DOHH2 (cell line): ENCODE data around the gene TTC22.

Experiments
- H3F3A ChIP-seq: fragments of 200-600 bp; sonication (generic), shearing (Covaris generic); 2 replicates; pipeline ENCODE4 v1.6.0; 2016; ENCODE audit warnings: antibody characterized with exemption, mild to moderate bottlenecking; ENCODE audit not compliant: control insufficient read depth, insufficient read depth
- H3K27ac ChIP-seq: fragments of 200-600 bp; sonication (generic); 2 replicates; pipeline ENCODE4 v1.5.1; 2014; ENCODE audit warnings: low read depth, mild to moderate bottlenecking, low read length, moderate library complexity
- H3K27me3 ChIP-seq: fragments of 200-600 bp; sonication (generic); 2 replicates; pipeline ENCODE4 v1.6.1; 2014; ENCODE audit warnings: mild to moderate bottlenecking, low read length, mixed read lengths; ENCODE audit not compliant: control insufficient read depth
- H3K36me3 ChIP-seq: fragments of 200-600 bp; sonication (generic); 2 replicates; pipeline ENCODE4 v1.6.1; 2014; ENCODE audit warnings: mild to moderate bottlenecking, low read length, moderate library complexity, mixed read lengths; ENCODE audit not compliant: control insufficient read depth
- H3K4me1 ChIP-seq: fragments of 200-600 bp; sonication (generic); 2 replicates; pipeline ENCODE4 v1.6.1; 2014; ENCODE audit warnings: mild to moderate bottlenecking, low read length, mixed read lengths; ENCODE audit not compliant: control insufficient read depth
- H3K4me2 ChIP-seq: fragments of 200-600 bp; sonication (generic); 2 replicates; pipeline ENCODE4 v1.6.0; 2014; ENCODE audit warnings: mild to moderate bottlenecking, low read length, moderate library complexity
- H3K4me3 ChIP-seq: fragments of 200-600 bp; sonication (generic); 2 replicates; pipeline ENCODE4 v1.5.1; 2014; ENCODE audit warnings: mild to moderate bottlenecking, low read length, mixed read lengths
- H3K79me2 ChIP-seq: fragments of 200-600 bp; sonication (generic); 2 replicates; pipeline ENCODE4 v1.6.1; 2014; ENCODE audit warnings: mild to moderate bottlenecking, low read length, mixed read lengths; ENCODE audit not compliant: control insufficient read depth
- H3K9me2 ChIP-seq: fragments of 200-600 bp; sonication (generic); replicated peaks from 2 replicates; pipeline ENCODE4 v1.6.1; 2014; ENCODE audit warnings: mild to moderate bottlenecking, low read length, mixed read lengths; ENCODE audit not compliant: control insufficient read depth
- H3K9me3 ChIP-seq: fragments of 200-600 bp; sonication (generic); 2 replicates; pipeline ENCODE4 v1.6.1; 2014; ENCODE audit warnings: antibody characterized with exemption, low read length, mixed read lengths; ENCODE audit not compliant: control insufficient read depth, insufficient read depth
- H4K20me1 ChIP-seq: fragments of 200-600 bp; sonication (generic); 2 replicates; pipeline ENCODE4 v1.6.0; 2014; ENCODE audit warnings: low read depth, mild to moderate bottlenecking, antibody characterized with exemption, low read length, moderate library complexity; ENCODE audit not compliant: control insufficient read depth, insufficient read depth
- EZH2phosphoT487 ChIP-seq: fragments of 200-600 bp; sonication (generic); IDR thresholded peaks from 2 replicates; pipeline ENCODE4 v1.6.1; 2017; ENCODE audit warnings: borderline replicate concordance, mild to moderate bottlenecking, antibody characterized with exemption, low read length, moderate library complexity, mixed read lengths
- TF ChIP-seq, protein P1 (sequence below): fragments of 200-600 bp; sonication (generic); IDR thresholded peaks from one replicate; pipeline ENCODE4 v1.5.1; 2014; ENCODE audit warnings: antibody characterized with exemption, mild to moderate bottlenecking, low read depth, low read length; ENCODE audit not compliant: poor library complexity, severe bottlenecking

The TTC22 gene

DNA sequence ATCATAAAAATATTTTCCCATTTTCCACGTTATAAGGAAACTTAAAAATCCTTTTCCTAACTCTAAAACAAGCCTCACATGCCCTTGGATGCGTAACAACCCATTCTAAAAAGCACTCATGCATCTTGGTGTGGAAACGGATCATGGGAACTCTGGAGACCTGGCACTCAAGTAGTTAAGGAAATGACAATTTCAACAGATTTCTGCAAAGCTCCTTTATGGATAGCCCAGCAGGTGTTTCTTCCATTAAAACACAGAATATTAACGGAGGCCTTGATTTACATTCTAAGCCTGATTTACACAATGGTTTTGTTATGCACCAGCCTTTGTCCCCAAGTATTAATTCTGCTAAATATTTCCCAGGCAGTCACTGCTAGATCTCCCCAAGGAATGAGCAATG is 49.7 kb downstream of the TTC22 start:
- Histone ChIP-seq H3F3A (no peaks in the 10 kb centered on the region), H4K20me1 (no peaks in the 10 kb centered on the region), H3K27ac (no peak overlapping the region), H3K27me3 (no peaks in the 10 kb centered on the region), H3K9me2 (no peaks in the 10 kb centered on the region), H3K36me3 (no peaks in the 10 kb centered on the region), H3K4me3 (no peak overlapping the region), H3K4me2 (no peak overlapping the region), H3K4me1 (no peaks in the 10 kb centered on the region), H3K79me2 (no peaks in the 10 kb centered on the region), H3K9me3 (no peaks in the 10 kb centered on the region)
- no peak for TF ChIP-seq EZH2phosphoT487
- TF ChIP-seq, protein P1, sequence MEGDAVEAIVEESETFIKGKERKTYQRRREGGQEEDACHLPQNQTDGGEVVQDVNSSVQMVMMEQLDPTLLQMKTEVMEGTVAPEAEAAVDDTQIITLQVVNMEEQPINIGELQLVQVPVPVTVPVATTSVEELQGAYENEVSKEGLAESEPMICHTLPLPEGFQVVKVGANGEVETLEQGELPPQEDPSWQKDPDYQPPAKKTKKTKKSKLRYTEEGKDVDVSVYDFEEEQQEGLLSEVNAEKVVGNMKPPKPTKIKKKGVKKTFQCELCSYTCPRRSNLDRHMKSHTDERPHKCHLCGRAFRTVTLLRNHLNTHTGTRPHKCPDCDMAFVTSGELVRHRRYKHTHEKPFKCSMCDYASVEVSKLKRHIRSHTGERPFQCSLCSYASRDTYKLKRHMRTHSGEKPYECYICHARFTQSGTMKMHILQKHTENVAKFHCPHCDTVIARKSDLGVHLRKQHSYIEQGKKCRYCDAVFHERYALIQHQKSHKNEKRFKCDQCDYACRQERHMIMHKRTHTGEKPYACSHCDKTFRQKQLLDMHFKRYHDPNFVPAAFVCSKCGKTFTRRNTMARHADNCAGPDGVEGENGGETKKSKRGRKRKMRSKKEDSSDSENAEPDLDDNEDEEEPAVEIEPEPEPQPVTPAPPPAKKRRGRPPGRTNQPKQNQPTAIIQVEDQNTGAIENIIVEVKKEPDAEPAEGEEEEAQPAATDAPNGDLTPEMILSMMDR = no peak

DNA sequence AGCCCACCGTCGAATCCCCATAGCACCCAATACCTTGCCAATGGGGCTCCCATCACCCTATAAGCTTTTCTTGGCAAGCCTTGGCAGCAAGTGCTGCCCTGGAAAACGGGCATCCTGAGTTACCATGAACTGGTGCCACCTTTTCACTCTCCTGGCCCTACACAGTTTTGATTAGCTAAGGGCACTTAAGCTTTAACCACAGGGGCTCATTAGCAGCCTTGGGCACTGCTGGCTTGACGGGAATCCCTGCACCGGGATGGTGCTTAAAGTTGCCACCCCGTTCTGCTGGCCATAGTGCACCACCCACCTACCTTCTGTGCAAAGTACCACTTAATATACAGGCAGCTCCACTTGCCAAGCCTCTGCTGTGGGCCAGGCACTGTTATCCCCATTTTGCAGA is 50.5 kb downstream of the TTC22 start:
- Histone ChIP-seq H3K4me2 (no peak overlapping the region), H3K9me3 (no peaks in the 10 kb centered on the region), H3K36me3 (no peaks in the 10 kb centered on the region), H3K27ac (no peak overlapping the region), H3K27me3 (no peaks in the 10 kb centered on the region), H3K4me3 (no peak overlapping the region), H4K20me1 (no peaks in the 10 kb centered on the region), H3K4me1 (no peaks in the 10 kb centered on the region), H3K9me2 (no peaks in the 10 kb centered on the region), H3K79me2 (no peaks in the 10 kb centered on the region), H3F3A (no peaks in the 10 kb centered on the region)
- TF ChIP-seq, protein P1 = no peak
- no peak for TF ChIP-seq EZH2phosphoT487

DNA sequence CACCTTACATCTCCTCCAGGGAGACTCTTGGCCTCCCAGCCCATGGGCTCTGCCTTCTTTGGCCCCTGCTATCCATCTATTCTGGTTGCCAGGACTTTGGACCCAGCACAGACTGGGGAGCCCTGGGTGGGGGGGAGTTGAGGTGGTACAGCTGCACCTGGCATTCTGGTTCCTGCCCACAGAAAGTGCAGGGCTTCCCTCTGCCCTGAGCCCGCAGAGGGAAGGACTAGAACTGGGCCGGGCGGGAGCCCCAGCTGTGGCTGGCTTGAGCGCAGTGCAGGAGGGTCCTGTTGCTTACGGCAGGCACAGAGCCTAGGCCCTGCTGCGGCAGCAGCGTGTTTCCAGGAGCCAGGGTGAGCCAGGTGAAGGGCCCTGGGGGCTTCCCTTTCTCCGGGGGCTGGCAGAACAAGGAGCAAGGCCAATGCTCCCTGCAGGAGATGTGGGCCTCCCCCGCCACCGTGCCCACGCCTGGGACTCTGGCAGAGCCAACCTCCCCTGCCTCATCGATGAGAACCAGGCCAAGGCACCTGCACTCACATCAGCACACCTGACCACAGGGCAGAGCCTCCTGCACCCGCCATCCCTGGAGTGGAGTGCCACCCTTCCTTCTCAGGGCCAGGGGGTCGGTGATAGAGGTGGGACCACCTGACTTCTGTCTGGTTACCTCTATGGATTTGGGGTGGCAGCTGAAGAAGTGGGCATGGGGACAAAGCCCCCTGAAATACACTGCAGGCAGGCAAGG is 52.9 kb downstream of the TTC22 start:
- TF ChIP-seq, protein P1 = no peak
- no peak for TF ChIP-seq EZH2phosphoT487
- Histone ChIP-seq H3K79me2 (no peaks in the 10 kb centered on the region), H3K4me2 (no peak overlapping the region), H3K9me3 (no peaks in the 10 kb centered on the region), H3F3A (no peaks in the 10 kb centered on the region), H3K9me2 (no peaks in the 10 kb centered on the region), H3K4me1 (no peaks in the 10 kb centered on the region), H3K4me3 (no peak overlapping the region), H3K27me3 (no peaks in the 10 kb centered on the region), H3K36me3 (peaks cover 6% of the 10 kb centered on the region; the same call in 1 of the 2 replicates), H4K20me1 (no peaks in the 10 kb centered on the region), H3K27ac (no peak overlapping the region)
